ENCODE data around the gene PSMG3.

PSMG3 gene

GRCh38 chr7:1523844-1524243 is 46.0 kb downstream of the PSMG3 start:
- no peak for TF ChIP-seq GATA3 (IDR thresholded peaks at IDR 0.05; ENCODE audit: low read depth, low read length)
- TF ChIP-seq GATA2 (IDR thresholded peaks at IDR 0.05; ENCODE audit: low read depth, low read length): no peak

- TF ChIP-seq GATA2 (IDR thresholded peaks at IDR 0.05; ENCODE audit: low read depth, low read length) (no peak), GATA3 (IDR thresholded peaks at IDR 0.05; ENCODE audit: low read depth, low read length) (no peak)
Measured at GRCh38 chr7:1523208-1523607, 46.6 kb downstream of the PSMG3 start.

DNA sequence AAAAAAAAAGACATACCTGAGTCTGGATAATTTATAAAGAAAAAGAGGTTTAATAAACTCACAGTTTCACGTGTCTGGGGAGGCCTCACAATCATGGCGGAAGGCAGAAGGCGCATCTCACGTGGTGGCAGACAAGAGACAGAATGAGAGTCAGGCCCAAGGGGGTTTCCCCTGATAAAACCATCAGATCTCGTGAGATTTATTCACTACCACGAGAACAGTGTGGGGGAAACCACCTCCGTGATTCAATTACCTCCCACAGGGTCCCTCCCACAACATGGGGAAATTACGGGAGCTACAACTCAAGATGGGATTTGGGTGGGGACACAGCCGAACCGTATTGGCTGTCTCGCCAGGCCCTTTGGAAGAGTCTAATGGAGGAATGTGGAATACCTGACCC is 48.4 kb downstream of the PSMG3 start:
- TF ChIP-seq GATA2 (IDR thresholded peaks at IDR 0.05; ENCODE audit: low read depth, low read length) (no peak), GATA3 (IDR thresholded peaks at IDR 0.05; ENCODE audit: low read depth, low read length) (no peak)

DNA sequence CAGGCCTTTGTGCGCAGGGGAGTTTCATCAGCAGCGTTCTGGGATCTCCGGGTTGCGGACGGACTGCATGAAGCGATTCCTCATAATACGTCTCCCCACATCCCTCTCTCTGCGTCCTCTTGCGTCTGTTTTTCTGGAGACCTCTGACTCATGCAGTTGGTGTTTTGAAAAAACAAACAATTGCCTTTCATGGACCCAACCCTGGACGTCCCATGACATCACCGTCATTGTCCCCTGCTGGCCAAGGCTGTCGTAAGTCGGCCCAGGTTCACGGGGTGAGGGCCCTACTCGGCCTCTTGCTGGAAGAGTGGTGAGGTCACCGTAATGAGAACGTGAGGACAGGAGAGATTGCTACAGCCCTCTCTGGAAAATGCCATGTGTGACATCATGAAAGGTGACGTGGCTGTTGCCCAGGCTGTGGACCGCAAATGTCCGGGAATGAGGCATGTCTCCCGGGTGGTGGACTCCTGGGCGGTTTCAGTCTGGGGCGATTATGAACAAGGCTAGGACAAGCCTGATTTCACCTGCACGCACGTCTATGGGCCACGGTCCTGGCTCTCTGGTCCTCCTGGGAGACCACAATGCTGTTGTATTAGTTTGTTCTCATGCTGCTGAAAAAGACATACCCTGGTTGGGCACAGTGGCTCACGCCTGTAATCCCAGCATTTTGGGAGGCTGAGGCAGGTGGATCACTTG is 49.1 kb downstream of the PSMG3 start:
- TF ChIP-seq GATA3 (IDR thresholded peaks at IDR 0.05; ENCODE audit: low read depth, low read length): no peak
- TF ChIP-seq GATA2 (IDR thresholded peaks at IDR 0.05; ENCODE audit: low read depth, low read length): no peak

All from SH-SY5Y (cell line).